SK-N-MC (cell line): ENCODE data around the gene CEMIP.

Experiments
- DNase-seq: peaks from one replicate; pipeline ENCODE4 v3.0.0-alpha.2; 2011; ENCODE audit warnings: low read depth, low spot score
- H3K27ac ChIP-seq: fragments of 200-600 bp; sonication (generic); 2 replicates; pipeline ENCODE4 v1.5.1; 2016; ENCODE audit warnings: mixed run types
- H3K36me3 ChIP-seq: fragments of 200-600 bp; sonication (generic); 2 replicates; pipeline ENCODE4 v1.6.1; 2017; ENCODE audit warnings: antibody characterized with exemption, low read length, mixed read lengths; ENCODE audit not compliant: insufficient read depth
- H3K4me3 ChIP-seq: fragments of 200-600 bp; sonication (generic); 2 replicates; pipeline ENCODE4 v1.5.1; 2016
- H3K9ac ChIP-seq: fragments of 200-600 bp; sonication (generic); 2 replicates; pipeline ENCODE4 v1.8.0; 2017; ENCODE audit warnings: mixed run types, mixed read lengths; ENCODE audit not compliant: insufficient read length
- H3K9me3 ChIP-seq: fragments of 200-600 bp; sonication (generic); 2 replicates; pipeline ENCODE4 v1.6.1; 2017; ENCODE audit warnings: low read depth, mild to moderate bottlenecking, antibody characterized with exemption, low read length, moderate library complexity, mixed read lengths
- EZH2 ChIP-seq: fragments of 200-600 bp; sonication (generic); IDR thresholded peaks from one replicate; pipeline ENCODE4 v1.6.1; 2017; ENCODE audit warnings: antibody characterized with exemption
- FOXP2 ChIP-seq: optimal IDR thresholded peaks from 2 replicates; pipeline ENCODE3; 2011; ENCODE audit warnings: mild to moderate bottlenecking, moderate library complexity; ENCODE audit not compliant: insufficient read depth; ENCODE audit errors: extremely low read length, control extremely low read depth
- POLR2AphosphoS5 ChIP-seq: IDR thresholded peaks from 2 replicates; pipeline ENCODE4 v1.6.1; 2012; ENCODE audit warnings: mild to moderate bottlenecking, low read depth, low read length, borderline replicate concordance

The CEMIP gene

DNA sequence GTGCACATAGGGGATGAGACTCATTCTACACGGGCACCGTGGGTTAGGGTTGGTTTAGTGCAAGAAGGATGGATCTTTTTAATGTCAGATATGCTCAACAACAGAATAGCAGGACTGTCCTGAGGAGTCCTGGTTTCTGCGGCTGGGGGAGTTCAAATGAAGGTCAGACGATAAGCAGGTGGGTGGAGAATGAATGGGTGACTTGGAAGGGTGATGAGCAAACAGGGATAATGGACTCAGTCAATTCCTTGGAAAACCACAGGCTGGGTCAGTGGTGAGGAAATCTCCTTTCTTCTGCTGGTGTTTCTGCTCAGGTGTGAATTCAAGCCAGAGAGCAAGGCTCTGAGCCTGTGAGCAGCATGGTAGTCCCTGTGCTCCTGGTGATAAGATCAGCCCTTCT, 150.5 kb downstream of the CEMIP start:
- H3K9me3 ChIP-seq: no peaks in the 10 kb centered on the region
- H3K4me3 ChIP-seq: no peak overlapping the region
- H3K9ac ChIP-seq: no peak overlapping the region
- no peak overlapping the region for H3K27ac ChIP-seq
- no peaks in the 10 kb centered on the region for H3K36me3 ChIP-seq
- no peak for DNase-seq
- TF ChIP-seq FOXP2: no peak
- no peak for TF ChIP-seq POLR2AphosphoS5
- TF ChIP-seq EZH2: no peak

DNA sequence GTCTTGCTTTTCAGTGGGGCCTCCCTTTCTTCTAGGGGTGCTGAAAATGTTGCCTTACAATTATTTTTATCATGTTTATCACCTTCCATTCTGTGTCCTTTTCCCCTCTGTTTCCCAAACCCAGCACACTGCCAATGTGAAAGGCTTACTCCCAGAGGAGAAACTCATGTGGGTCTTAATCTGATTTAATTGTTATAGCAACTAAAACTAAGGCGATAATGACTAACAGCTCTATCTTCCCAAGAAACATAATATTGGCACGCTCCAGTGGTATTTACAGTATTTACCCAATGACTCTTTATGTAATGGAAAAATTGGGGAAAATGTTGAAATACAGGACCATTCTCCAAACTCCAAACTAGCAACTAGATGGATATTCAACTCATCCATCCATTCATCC, 152.0 kb downstream of the CEMIP start:
- DNase-seq: no peak
- no peaks in the 10 kb centered on the region for H3K36me3 ChIP-seq
- H3K9me3 ChIP-seq: no peaks in the 10 kb centered on the region
- TF ChIP-seq FOXP2: no peak
- no peak for TF ChIP-seq POLR2AphosphoS5
- TF ChIP-seq EZH2: no peak
- no peak overlapping the region for H3K4me3 ChIP-seq
- H3K27ac ChIP-seq: no peak overlapping the region
- H3K9ac ChIP-seq: no peak overlapping the region

DNA sequence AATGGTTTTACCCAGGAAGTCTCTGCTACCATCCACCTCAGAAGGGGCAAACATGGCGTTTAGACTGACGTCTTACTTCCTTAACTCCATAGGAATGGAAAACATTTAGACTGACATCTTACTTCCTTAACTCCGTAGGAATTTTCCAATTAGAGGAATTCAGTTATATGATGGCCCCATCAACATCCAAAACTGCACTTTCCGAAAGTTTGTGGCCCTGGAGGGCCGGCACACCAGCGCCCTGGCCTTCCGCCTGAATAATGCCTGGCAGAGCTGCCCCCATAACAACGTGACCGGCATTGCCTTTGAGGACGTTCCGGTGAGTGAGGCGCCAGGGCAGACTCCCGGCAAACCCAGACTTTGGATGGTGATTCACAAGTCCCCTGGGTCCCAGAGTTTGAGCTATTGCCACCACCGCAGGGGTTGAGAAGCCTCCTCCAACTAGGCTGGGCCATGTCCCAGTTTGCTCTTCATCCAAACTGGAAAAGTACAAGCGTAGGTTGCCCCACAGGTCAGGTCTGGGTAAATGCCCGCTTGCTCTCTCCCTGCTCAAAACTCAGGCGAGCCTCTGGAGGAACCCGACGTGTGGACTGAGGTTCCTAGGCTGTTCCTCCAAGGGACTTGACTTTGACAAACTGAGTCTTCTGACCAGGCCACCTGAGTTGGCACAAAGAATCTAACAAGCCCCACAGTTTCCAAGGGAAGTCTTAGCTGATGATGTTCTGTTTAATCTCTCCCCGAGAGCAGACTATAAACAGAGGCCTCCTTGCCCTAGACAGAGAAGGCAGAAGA, 152.7 kb downstream of the CEMIP start:
- no peak for DNase-seq
- no peaks in the 10 kb centered on the region for H3K36me3 ChIP-seq
- no peaks in the 10 kb centered on the region for H3K9me3 ChIP-seq
- no peak overlapping the region for H3K9ac ChIP-seq
- no peak for TF ChIP-seq FOXP2
- no peak for TF ChIP-seq POLR2AphosphoS5
- TF ChIP-seq EZH2: no peak
- H3K27ac ChIP-seq: no peak overlapping the region
- H3K4me3 ChIP-seq: no peak overlapping the region

DNA sequence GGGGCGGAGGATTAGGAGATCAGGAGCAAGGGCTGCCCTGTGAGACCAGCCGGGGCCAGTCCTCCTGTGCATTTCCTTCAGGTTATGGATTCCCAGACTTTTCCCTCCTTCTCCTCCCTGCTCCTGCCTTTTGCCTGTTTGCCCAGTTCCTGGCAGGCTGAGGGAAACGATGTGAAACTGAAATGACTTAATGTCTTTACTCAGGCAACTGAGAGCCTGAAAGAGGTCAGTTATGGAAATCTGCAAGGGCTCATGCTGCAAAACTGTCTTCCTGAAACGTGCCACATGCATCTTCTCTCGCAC, 153.3 kb downstream of the CEMIP start:
- TF ChIP-seq FOXP2 (no peak), POLR2AphosphoS5 (no peak), EZH2 (no peak)
- Histone ChIP-seq H3K27ac (no peak overlapping the region), H3K9ac (no peak overlapping the region), H3K9me3 (no peaks in the 10 kb centered on the region), H3K36me3 (no peaks in the 10 kb centered on the region), H3K4me3 (no peak overlapping the region)
- DNase-seq: no peak

DNA sequence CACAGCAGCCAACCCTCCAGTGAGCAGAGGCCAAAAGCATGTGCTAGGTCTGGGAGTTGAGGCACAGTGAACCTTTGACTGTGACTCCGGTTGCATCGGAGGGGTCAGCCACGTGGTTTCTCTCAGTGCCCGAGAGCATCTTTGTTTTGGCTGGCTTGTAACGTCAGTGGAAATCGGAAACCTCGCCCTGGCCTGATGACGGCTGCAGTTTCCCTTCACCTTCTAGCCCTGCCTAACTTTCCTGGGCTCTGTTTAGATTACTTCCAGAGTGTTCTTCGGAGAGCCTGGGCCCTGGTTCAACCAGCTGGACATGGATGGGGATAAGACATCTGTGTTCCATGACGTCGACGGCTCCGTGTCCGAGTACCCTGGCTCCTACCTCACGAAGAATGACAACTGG, 153.8 kb downstream of the CEMIP start:
- TF ChIP-seq FOXP2 (no peak), POLR2AphosphoS5 (no peak), EZH2 (no peak)
- Histone ChIP-seq H3K4me3 (no peak overlapping the region), H3K27ac (no peak overlapping the region), H3K9me3 (no peaks in the 10 kb centered on the region), H3K9ac (no peak overlapping the region), H3K36me3 (no peaks in the 10 kb centered on the region)
- no peak for DNase-seq

DNA sequence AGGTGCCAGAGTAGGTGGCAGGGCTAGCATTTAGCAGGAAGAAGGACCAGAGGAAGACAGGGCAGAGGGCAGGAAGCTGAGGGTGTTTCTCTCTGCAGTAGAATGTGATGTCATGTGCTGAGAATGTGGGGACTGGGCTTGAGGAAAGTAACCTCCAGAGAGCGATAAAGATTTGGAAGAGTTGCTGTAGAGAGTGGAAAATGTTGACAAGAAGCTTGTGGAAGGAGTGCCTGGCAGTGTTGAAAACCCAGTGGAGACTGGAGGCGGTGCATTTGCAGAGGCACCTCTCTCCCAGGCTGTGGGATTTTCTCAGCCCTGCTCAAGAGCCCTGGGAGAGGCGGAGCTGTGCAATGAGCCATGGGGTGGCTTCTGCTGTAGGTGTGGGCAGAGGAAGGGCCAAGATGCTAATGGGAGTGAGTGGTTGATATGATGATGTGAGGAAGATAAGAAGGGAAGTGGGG, 155.6 kb downstream of the CEMIP start:
- Histone ChIP-seq H3K36me3 (no peaks in the 10 kb centered on the region), H3K27ac (no peak overlapping the region), H3K9ac (no peak overlapping the region), H3K9me3 (no peaks in the 10 kb centered on the region), H3K4me3 (no peak overlapping the region)
- TF ChIP-seq EZH2 (no peak), FOXP2 (no peak), POLR2AphosphoS5 (no peak)
- DNase-seq: no peak

DNA sequence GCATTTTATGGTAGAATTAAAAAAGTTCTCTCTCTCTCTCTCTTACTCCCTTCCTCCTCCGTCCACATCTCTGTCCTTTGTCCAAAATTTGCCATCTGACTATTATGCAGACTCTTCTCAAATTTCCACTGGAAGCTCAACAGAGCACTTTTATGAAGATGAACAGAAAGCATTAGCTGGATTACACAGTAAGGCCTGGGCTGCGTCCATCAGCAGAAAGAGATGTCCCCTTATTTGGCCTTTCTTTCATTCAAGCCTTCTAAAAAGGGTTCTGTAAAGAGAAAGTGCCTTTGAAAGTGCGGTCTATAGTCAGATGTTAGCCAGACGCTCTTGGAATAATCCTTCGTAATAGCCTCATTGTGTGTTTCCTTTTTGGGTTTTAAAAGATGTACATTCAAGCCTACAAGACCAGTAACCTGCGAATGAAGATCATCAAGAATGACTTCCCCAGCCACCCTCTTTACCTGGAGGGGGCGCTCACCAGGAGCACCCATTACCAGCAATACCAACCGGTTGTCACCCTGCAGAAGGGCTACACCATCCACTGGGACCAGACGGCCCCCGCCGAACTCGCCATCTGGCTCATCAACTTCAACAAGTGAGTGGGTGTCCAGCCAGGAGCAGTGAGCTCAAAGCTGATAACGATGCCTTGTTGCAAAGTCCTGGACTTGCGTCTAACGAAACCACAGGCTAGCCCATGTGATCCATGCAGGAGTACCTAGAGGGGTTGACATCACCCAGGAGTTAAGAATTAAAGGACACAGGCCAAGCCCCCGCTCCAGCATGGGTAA, 157.3 kb downstream of the CEMIP start:
- Histone ChIP-seq H3K9ac (no peak overlapping the region), H3K27ac (no peak overlapping the region), H3K36me3 (no peaks in the 10 kb centered on the region), H3K4me3 (no peak overlapping the region), H3K9me3 (no peaks in the 10 kb centered on the region)
- TF ChIP-seq EZH2 (no peak), FOXP2 (no peak), POLR2AphosphoS5 (no peak)
- no peak for DNase-seq

DNA sequence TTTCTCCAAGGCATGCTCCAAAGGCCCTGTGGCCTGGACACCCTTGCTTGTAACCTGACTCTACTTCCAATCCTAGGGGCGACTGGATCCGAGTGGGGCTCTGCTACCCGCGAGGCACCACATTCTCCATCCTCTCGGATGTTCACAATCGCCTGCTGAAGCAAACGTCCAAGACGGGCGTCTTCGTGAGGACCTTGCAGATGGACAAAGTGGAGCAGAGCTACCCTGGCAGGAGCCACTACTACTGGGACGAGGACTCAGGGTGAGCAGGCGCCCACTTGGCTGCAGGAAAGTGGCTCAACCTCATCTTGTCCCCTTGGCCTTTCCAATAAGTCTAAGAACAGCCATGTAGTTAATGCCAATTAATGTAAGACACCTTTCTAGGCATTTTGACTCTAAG, 158.5 kb downstream of the CEMIP start:
- H3K4me3 ChIP-seq: no peak overlapping the region
- DNase-seq: no peak
- H3K9me3 ChIP-seq: no peaks in the 10 kb centered on the region
- no peak overlapping the region for H3K27ac ChIP-seq
- no peak for TF ChIP-seq POLR2AphosphoS5
- TF ChIP-seq EZH2: no peak
- TF ChIP-seq FOXP2: no peak
- H3K9ac ChIP-seq: no peak overlapping the region
- H3K36me3 ChIP-seq: no peaks in the 10 kb centered on the region

DNA sequence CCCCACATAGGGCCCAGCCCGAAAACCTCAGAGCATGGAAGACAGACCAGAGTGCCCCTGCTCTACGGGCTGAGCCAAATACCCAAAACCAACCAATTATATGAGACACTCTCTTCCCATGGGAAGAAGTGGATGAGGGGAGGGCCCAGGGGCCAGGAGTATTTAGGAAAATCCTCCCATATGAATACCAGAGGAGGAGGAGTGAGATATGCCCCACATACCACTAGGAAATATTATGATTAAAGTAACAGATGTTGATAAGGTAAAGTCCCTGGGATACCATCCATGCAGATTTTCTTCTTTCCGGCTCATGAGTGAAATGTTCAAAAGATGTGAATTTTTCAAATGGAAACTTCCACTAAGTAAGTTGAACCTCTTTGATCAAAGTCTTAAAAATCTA, 160.0 kb downstream of the CEMIP start:
- TF ChIP-seq FOXP2 (no peak), POLR2AphosphoS5 (no peak), EZH2 (no peak)
- H3K9ac ChIP-seq: no peak overlapping the region
- no peaks in the 10 kb centered on the region for H3K9me3 ChIP-seq
- no peak overlapping the region for H3K27ac ChIP-seq
- no peak overlapping the region for H3K4me3 ChIP-seq
- DNase-seq: no peak
- H3K36me3 ChIP-seq: no peaks in the 10 kb centered on the region
